GM23338 (cell line): ENCODE results near the gene EXOC3L1. TPM values are rescaled to one million over a fixed set of nuclear protein-coding genes. Genes with fewer than 3 reads are reported as not detected.

Source experiments
- ATAC-seq: fragments of 200-7000 bp; cut with Tn5 transposase; 3 replicates; pipeline ENCODE4 v1.9.1; 2020
- DNase-seq: peaks from one replicate; pipeline ENCODE4 v3.0.0-alpha.2; 2015; ENCODE audit warnings: low spot score
- H2AFZ ChIP-seq: fragments of 200-600 bp; sonication (generic); 2 replicates; pipeline ENCODE4 v1.8.0; 2016; ENCODE audit warnings: antibody characterized with exemption, mild to moderate bottlenecking, moderate library complexity
- H3F3A ChIP-seq: fragments of 200-600 bp; sonication (generic); replicated peaks from 2 replicates; pipeline ENCODE4 v1.8.0; 2017; ENCODE audit warnings: antibody characterized with exemption, mixed run types, low read depth
- H3K27ac ChIP-seq: fragments of 200-600 bp; sonication (generic); 2 replicates; pipeline ENCODE4 v1.6.1; 2016; ENCODE audit warnings: low read depth
- H3K27me3 ChIP-seq: fragments of 200-600 bp; sonication (generic); 2 replicates; pipeline ENCODE4 v1.8.0; 2016; ENCODE audit warnings: mild to moderate bottlenecking, mixed run types, moderate library complexity; ENCODE audit not compliant: insufficient read depth
- H3K36me3 ChIP-seq: fragments of 200-600 bp; sonication (generic); 2 replicates; pipeline ENCODE4 v1.8.0; 2016; ENCODE audit warnings: mild to moderate bottlenecking; ENCODE audit not compliant: insufficient read depth
- H3K4me1 ChIP-seq: fragments of 200-600 bp; sonication (generic); 2 replicates; pipeline ENCODE4 v1.8.0; 2016; ENCODE audit warnings: mild to moderate bottlenecking, moderate library complexity; ENCODE audit not compliant: insufficient read depth
- H3K4me2 ChIP-seq: fragments of 200-600 bp; sonication (generic); 2 replicates; pipeline ENCODE4 v1.7.1; 2017; ENCODE audit warnings: mixed run types
- H3K4me3 ChIP-seq: fragments of 200-600 bp; sonication (generic); 2 replicates; pipeline ENCODE4 v1.6.1; 2016; ENCODE audit warnings: mixed run types
- H3K79me2 ChIP-seq: fragments of 200-600 bp; sonication (generic); replicated peaks from 2 replicates; pipeline ENCODE4 v1.8.0; 2017; ENCODE audit warnings: mild to moderate bottlenecking; ENCODE audit not compliant: insufficient read depth
- H3K9me2 ChIP-seq: fragments of 200-600 bp; sonication (generic); 2 replicates; pipeline ENCODE4 v1.8.0; 2017; ENCODE audit not compliant: insufficient read depth
- H4K20me1 ChIP-seq: fragments of 200-600 bp; sonication (generic); replicated peaks from 2 replicates; pipeline ENCODE4 v1.8.0; 2017; ENCODE audit warnings: mild to moderate bottlenecking; ENCODE audit not compliant: insufficient read depth
- H3K27ac Mint-ChIP-seq: 2 replicates; pipeline ENCODE4 v1.8.0; 2020; ENCODE audit warnings: inconsistent platforms, mild to moderate bottlenecking, moderate library complexity, mixed read lengths
- H3K27me3 Mint-ChIP-seq: 3 replicates; pipeline ENCODE4 v1.8.0; 2022; ENCODE audit warnings: low read depth, mild to moderate bottlenecking, moderate library complexity, mixed read lengths, inconsistent platforms; ENCODE audit not compliant: insufficient read depth, poor library complexity
- H3K36me3 Mint-ChIP-seq: 3 replicates; pipeline ENCODE4 v1.8.0; 2021; ENCODE audit warnings: low read depth, mild to moderate bottlenecking, inconsistent platforms, moderate library complexity, mixed read lengths
- H3K4me1 Mint-ChIP-seq: 3 replicates; pipeline ENCODE4 v1.8.0; 2020; ENCODE audit warnings: mild to moderate bottlenecking, inconsistent platforms, mixed read lengths
- H3K4me3 Mint-ChIP-seq: 3 replicates; pipeline ENCODE4 v1.8.0; 2021; ENCODE audit warnings: moderate library complexity, mild to moderate bottlenecking, inconsistent platforms, mixed read lengths
- H3K9me3 Mint-ChIP-seq: 3 replicates; pipeline ENCODE4 v1.8.0; 2020; ENCODE audit warnings: moderate library complexity, mild to moderate bottlenecking, inconsistent platforms, mixed read lengths
- CREB1 ChIP-seq: fragments of 250-450 bp; sonication (Bioruptor Pico); IDR thresholded peaks from 2 replicates; pipeline ENCODE4 v1.5.0; 2020; ENCODE audit warnings: low read depth, mild to moderate bottlenecking, moderate library complexity
- EZH2 ChIP-seq: fragments of 200-600 bp; sonication (generic); IDR thresholded peaks from one replicate; pipeline ENCODE4 v1.8.0; 2017; ENCODE audit warnings: antibody characterized with exemption, mild to moderate bottlenecking, low read depth; ENCODE audit not compliant: unreplicated experiment
- EZH2phosphoT487 ChIP-seq: fragments of 200-600 bp; sonication (generic); IDR thresholded peaks from one replicate; pipeline ENCODE4 v1.8.1; 2018; ENCODE audit warnings: antibody characterized with exemption; ENCODE audit not compliant: unreplicated experiment
- JUNB ChIP-seq: IDR thresholded peaks from one replicate; pipeline ENCODE4 v1.6.1; 2016; ENCODE audit warnings: antibody characterized with exemption; ENCODE audit not compliant: unreplicated experiment
- NANOG ChIP-seq: IDR thresholded peaks from 2 replicates; pipeline ENCODE4 v1.6.1; 2016; ENCODE audit warnings: antibody characterized with exemption, borderline replicate concordance
- POLR2AphosphoS5 ChIP-seq: IDR thresholded peaks from 2 replicates; pipeline ENCODE4 v1.6.1; 2016; ENCODE audit warnings: antibody characterized with exemption, low read depth
- REST ChIP-seq: IDR thresholded peaks from one replicate; pipeline ENCODE4 v1.6.1; 2018; ENCODE audit warnings: antibody characterized with exemption; ENCODE audit not compliant: unreplicated experiment
- STAT1 ChIP-seq: IDR thresholded peaks from one replicate; pipeline ENCODE4 v1.6.1; 2016; ENCODE audit warnings: antibody characterized with exemption; ENCODE audit not compliant: unreplicated experiment
- ZNF114 ChIP-seq: fragments of 250-450 bp; sonication (Bioruptor Pico); IDR thresholded peaks from 2 replicates; pipeline ENCODE4 v1.5.0; 2020; ENCODE audit warnings: mild to moderate bottlenecking, moderate library complexity
- ZNF331 ChIP-seq: fragments of 250-450 bp; sonication (Bioruptor Pico); IDR thresholded peaks from 2 replicates; pipeline ENCODE4 v1.5.0; 2020; ENCODE audit warnings: low read depth, mild to moderate bottlenecking, moderate library complexity
- ZNF462 ChIP-seq: fragments of 250-450 bp; sonication (Bioruptor Pico); IDR thresholded peaks from 2 replicates; pipeline ENCODE4 v1.5.0; 2020; ENCODE audit warnings: mild to moderate bottlenecking, moderate library complexity
- polyA plus RNA-seq: library from polyadenylated mRNA; unstranded; fragments of >200 nt; fragmentation: Nextera tagmentation; extraction: Ambion mirVana; gene quantifications from 2 replicates; pipeline ENCODE4 v1.2.1, GENCODE V29; 2016
- total RNA-seq: library from RNA; depleted of rRNA; stranded (reverse); fragments of >200 nt; shearing (Covaris generic); gene quantifications from 2 replicates; pipeline ENCODE4 v1.2.3, GENCODE V29; 2014
- TF ChIP-seq, protein P1 (sequence below): IDR thresholded peaks from 2 replicates; pipeline ENCODE4 v1.6.1; 2016; ENCODE audit warnings: antibody characterized with exemption
- TF ChIP-seq, protein P2 (sequence below), 2 experiments: fragments of 200-600 bp in 1 of 2; sonication (generic) in 1 of 2; conservative IDR thresholded peaks; 2 replicates each; pipeline versions ENCODE4 v1.5.1 to v1.6.1; 2016 to 2017; ENCODE audit warnings: antibody characterized with exemption in 2 of 2, low read depth in 2 of 2, mild to moderate bottlenecking in 2 of 2, moderate library complexity in 1 of 2

The EXOC3L1 gene
- total and polyA plus RNA-seq, 2 experiments from 2014 or later: 1.1 to 2.3 TPM

DNA sequence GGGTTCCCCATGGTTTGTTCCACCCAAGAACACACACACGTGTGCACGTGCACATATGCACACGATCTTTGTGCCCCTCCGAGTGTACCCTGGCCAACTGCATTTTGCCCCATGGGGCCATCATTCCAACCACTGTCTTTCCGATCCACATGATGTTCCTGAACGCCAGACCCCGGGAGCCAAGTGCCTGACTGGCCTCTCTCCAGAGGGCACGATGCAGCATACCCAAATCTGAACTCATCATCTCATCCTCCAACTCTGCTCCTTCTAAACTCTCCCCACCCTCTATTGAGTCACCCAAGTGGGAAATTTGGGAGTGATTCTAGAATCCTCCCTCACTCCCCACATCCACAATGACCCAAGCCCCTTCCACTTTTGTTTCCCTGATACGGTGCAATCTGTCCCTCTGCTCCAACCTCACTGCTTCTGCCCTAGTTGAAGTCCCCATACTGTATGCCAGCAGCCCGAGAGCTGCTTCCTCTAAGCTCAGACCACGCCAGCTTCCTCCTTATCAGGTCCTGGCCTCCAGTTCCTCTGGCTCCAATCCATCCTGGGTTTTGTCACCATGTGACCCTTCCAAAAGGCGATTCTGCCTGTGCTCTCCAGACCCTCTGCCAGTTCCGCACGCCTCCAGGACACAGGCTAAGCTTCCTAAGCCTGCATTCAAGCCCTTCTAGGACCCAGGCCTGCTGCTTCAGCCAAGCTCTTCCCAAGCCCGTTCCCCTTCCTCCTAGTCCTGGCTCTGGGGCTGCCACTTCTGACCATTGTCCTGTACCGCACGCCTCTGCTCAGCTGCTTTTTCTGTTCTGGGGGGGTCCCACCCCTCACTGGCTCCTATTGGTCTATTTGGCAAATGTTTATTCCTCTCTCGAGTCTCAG lies 26.9 kb upstream of the EXOC3L1 start:
- Histone ChIP-seq H2AFZ (no peak overlapping the region), H3F3A (no peaks in the 10 kb centered on the region), H3K4me2 (no peak overlapping the region), H3K27me3 (no peaks in the 10 kb centered on the region), H3K4me1 (no peaks in the 10 kb centered on the region), H4K20me1 (no peaks in the 10 kb centered on the region; the same call in 1 of the 2 replicates), H3K79me2 (no peaks in the 10 kb centered on the region), H3K27ac (no peak overlapping the region), H3K4me3 (no peak overlapping the region), H3K36me3 (no peaks in the 10 kb centered on the region), H3K9me2 (no peaks in the 10 kb centered on the region)
- DNase-seq (no peak), ATAC-seq (no peak; the same call in 2 of the 3 replicates)
- Mint-ChIP-seq H3K36me3 (no peaks in the 10 kb centered on the region), H3K4me3 (no peak overlapping the region; the same call in 2 of the 3 replicates), H3K9me3 (no peaks in the 10 kb centered on the region; the same call in 2 of the 3 replicates), H3K27ac (no peak overlapping the region), H3K4me1 (peaks cover 2% of the 10 kb centered on the region; the same call in 2 of the 3 replicates), H3K27me3 (peaks cover 15% of the 10 kb centered on the region)
- TF ChIP-seq REST (no peak), ZNF114 (CRISPR knock-in tag) (no peak), JUNB (no peak), EZH2 (no peak), STAT1 (no peak), ZNF462 (CRISPR knock-in tag) (no peak), EZH2phosphoT487 (no peak), CREB1 (CRISPR knock-in tag) (no peak), ZNF331 (CRISPR knock-in tag) (no peak), POLR2AphosphoS5 (no peak), NANOG (no peak)
- TF ChIP-seq, protein P1, sequence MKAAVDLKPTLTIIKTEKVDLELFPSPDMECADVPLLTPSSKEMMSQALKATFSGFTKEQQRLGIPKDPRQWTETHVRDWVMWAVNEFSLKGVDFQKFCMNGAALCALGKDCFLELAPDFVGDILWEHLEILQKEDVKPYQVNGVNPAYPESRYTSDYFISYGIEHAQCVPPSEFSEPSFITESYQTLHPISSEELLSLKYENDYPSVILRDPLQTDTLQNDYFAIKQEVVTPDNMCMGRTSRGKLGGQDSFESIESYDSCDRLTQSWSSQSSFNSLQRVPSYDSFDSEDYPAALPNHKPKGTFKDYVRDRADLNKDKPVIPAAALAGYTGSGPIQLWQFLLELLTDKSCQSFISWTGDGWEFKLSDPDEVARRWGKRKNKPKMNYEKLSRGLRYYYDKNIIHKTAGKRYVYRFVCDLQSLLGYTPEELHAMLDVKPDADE: no peak
- TF ChIP-seq, protein P2, sequence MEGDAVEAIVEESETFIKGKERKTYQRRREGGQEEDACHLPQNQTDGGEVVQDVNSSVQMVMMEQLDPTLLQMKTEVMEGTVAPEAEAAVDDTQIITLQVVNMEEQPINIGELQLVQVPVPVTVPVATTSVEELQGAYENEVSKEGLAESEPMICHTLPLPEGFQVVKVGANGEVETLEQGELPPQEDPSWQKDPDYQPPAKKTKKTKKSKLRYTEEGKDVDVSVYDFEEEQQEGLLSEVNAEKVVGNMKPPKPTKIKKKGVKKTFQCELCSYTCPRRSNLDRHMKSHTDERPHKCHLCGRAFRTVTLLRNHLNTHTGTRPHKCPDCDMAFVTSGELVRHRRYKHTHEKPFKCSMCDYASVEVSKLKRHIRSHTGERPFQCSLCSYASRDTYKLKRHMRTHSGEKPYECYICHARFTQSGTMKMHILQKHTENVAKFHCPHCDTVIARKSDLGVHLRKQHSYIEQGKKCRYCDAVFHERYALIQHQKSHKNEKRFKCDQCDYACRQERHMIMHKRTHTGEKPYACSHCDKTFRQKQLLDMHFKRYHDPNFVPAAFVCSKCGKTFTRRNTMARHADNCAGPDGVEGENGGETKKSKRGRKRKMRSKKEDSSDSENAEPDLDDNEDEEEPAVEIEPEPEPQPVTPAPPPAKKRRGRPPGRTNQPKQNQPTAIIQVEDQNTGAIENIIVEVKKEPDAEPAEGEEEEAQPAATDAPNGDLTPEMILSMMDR (conservative IDR thresholded peaks at IDR 0.05; ENCODE audit: low read depth in 2 of 2): no peak
